WTC11 (cell line): ENCODE measurements around the gene DUOX2.
"Not testable (repeated sequence)": the region's sequence is repeated elsewhere in the genome, so short reads cannot be mapped to it uniquely, and the experiment has no call there.

ENCODE experiments used
- EMX1 ChIP-seq: fragments of 250-450 bp; sonication (Bioruptor Pico); IDR thresholded peaks from 2 replicates; pipeline ENCODE4 v1.8.0; 2021; ENCODE audit warnings: mild to moderate bottlenecking
- FOXK1 ChIP-seq: sonication (generic); formaldehyde crosslinking; IDR thresholded peaks from 2 replicates; pipeline ENCODE4 v1.8.0; 2022; ENCODE audit warnings: mild to moderate bottlenecking, moderate library complexity, missing genetic modification reagents
- TF ChIP-seq, protein P1 (sequence below): sonication (generic); formaldehyde crosslinking; conservative IDR thresholded peaks from 2 replicates; pipeline ENCODE4 v1.8.1; 2022; ENCODE audit warnings: mild to moderate bottlenecking, missing genetic modification reagents
- TF ChIP-seq, protein P2 (sequence below): fragments of 200-600 bp; IDR thresholded peaks from 2 replicates; pipeline ENCODE4 v1.8.0; 2022; ENCODE audit warnings: antibody characterized with exemption
- TF ChIP-seq, protein P3 (sequence below): sonication (generic); formaldehyde crosslinking; IDR thresholded peaks from 2 replicates; pipeline ENCODE4 v1.8.1; 2023; ENCODE audit warnings: mild to moderate bottlenecking, missing genetic modification reagents, borderline replicate concordance

DNA sequence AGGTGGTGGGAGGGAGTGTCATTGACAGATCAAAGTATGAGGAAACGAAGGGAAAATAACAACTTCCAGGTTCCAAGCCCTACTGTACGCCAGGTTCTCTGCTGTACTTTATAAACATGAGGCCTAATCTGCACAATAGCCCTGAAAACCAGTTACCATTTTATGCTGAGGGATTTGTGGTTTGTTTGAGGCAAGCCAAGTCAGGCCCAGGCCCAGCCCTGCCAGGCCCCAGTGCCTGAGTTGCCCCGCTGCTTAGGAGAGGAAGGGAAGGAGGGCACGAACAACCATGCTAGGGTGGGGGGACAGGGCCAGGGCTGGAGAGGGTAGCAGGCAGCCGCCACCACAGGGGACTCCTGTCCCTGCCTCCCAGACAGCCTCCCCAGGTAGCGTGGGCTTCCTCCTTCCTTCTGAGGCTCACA is 44.0 kb downstream of the DUOX2 start:
- TF ChIP-seq, protein P1, sequence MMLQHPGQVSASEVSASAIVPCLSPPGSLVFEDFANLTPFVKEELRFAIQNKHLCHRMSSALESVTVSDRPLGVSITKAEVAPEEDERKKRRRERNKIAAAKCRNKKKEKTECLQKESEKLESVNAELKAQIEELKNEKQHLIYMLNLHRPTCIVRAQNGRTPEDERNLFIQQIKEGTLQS = not testable (repeated sequence)
- TF ChIP-seq EMX1, FOXK1 (CRISPR knock-in tag): not testable (repeated sequence)
- TF ChIP-seq, protein P2, sequence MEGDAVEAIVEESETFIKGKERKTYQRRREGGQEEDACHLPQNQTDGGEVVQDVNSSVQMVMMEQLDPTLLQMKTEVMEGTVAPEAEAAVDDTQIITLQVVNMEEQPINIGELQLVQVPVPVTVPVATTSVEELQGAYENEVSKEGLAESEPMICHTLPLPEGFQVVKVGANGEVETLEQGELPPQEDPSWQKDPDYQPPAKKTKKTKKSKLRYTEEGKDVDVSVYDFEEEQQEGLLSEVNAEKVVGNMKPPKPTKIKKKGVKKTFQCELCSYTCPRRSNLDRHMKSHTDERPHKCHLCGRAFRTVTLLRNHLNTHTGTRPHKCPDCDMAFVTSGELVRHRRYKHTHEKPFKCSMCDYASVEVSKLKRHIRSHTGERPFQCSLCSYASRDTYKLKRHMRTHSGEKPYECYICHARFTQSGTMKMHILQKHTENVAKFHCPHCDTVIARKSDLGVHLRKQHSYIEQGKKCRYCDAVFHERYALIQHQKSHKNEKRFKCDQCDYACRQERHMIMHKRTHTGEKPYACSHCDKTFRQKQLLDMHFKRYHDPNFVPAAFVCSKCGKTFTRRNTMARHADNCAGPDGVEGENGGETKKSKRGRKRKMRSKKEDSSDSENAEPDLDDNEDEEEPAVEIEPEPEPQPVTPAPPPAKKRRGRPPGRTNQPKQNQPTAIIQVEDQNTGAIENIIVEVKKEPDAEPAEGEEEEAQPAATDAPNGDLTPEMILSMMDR = not testable (repeated sequence)
- TF ChIP-seq, protein P3, sequence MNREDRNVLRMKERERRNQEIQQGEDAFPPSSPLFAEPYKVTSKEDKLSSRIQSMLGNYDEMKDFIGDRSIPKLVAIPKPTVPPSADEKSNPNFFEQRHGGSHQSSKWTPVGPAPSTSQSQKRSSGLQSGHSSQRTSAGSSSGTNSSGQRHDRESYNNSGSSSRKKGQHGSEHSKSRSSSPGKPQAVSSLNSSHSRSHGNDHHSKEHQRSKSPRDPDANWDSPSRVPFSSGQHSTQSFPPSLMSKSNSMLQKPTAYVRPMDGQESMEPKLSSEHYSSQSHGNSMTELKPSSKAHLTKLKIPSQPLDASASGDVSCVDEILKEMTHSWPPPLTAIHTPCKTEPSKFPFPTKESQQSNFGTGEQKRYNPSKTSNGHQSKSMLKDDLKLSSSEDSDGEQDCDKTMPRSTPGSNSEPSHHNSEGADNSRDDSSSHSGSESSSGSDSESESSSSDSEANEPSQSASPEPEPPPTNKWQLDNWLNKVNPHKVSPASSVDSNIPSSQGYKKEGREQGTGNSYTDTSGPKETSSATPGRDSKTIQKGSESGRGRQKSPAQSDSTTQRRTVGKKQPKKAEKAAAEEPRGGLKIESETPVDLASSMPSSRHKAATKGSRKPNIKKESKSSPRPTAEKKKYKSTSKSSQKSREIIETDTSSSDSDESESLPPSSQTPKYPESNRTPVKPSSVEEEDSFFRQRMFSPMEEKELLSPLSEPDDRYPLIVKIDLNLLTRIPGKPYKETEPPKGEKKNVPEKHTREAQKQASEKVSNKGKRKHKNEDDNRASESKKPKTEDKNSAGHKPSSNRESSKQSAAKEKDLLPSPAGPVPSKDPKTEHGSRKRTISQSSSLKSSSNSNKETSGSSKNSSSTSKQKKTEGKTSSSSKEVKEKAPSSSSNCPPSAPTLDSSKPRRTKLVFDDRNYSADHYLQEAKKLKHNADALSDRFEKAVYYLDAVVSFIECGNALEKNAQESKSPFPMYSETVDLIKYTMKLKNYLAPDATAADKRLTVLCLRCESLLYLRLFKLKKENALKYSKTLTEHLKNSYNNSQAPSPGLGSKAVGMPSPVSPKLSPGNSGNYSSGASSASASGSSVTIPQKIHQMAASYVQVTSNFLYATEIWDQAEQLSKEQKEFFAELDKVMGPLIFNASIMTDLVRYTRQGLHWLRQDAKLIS (CRISPR knock-in tag) = not testable (repeated sequence)
